Uterus (tissue), 4 donors: ENCODE results near the gene CCDC152. TPM values are rescaled to one million over a fixed set of nuclear protein-coding genes. Genes with fewer than 3 reads are reported as not detected.

Source experiments
- DNase-seq, 2 donors: peaks; one replicate each; pipeline ENCODE4 v3.0.0-alpha.2; 2019 to 2020
- H3K27ac ChIP-seq, 2 donors: fragments of 200-600 bp; sonication (generic); 1 replicate in 1 of 2; 2 replicates in 1 of 2; pipeline ENCODE4 v1.5.1; 2016 to 2018
- H3K27me3 ChIP-seq, 2 donors: fragments of 200-600 bp; sonication (generic); one replicate each; pipeline ENCODE4 v1.5.1; 2018 to 2019; ENCODE audit warnings: control low read depth in 1 of 2
- H3K36me3 ChIP-seq, 2 donors: fragments of 200-600 bp; sonication (generic); one replicate each; pipeline ENCODE4 v1.5.1; 2019; ENCODE audit warnings: control low read depth in 1 of 2
- H3K4me1 ChIP-seq, 2 donors: fragments of 200-600 bp; sonication (generic); one replicate each; pipeline ENCODE4 v1.5.1; 2018 to 2019; ENCODE audit warnings: control low read depth in 1 of 2
- H3K4me3 ChIP-seq, 2 donors: fragments of 200-600 bp; sonication (generic); 1 replicate in 1 of 2; 2 replicates in 1 of 2; pipeline ENCODE4 v1.5.1; 2018 to 2019; ENCODE audit warnings: mild to moderate bottlenecking in 1 of 2
- H3K9me3 ChIP-seq, 2 donors: fragments of 200-600 bp; sonication (generic); one replicate each; pipeline ENCODE4 v1.5.1; 2019; ENCODE audit warnings: control low read depth in 1 of 2
- POLR2A ChIP-seq, 2 donors: fragments of 450-650 bp; IDR thresholded peaks; one replicate each; pipeline ENCODE4 v1.6.1; 2016; ENCODE audit warnings: antibody characterized with exemption in 2 of 2, mild to moderate bottlenecking in 1 of 2, moderate library complexity in 1 of 2
- intact Hi-C: fragments of 100-400 bp; cut with DNase I; formaldehyde crosslinking; loops from one replicate; pipeline ENCODE4 v1.15.1; 2023; ENCODE audit warnings: low total_unique reads
- total RNA-seq, 4 donors: library from RNA; depleted of rRNA in 3 of 4; stranded (reverse); fragments of >200 nt in 3 of 4; gene quantifications; one replicate each; pipeline versions ENCODE4 v1.1.0 to v1.2.4, GENCODE V29; 2014 to 2023
- TF ChIP-seq, protein P1 (sequence below), 4 experiments: fragments of 200-600 bp in 2 of 4; fragments of 450-650 bp in 2 of 4; sonication (generic) in 2 of 4; IDR thresholded peaks; one replicate each; pipeline ENCODE4 v1.5.1; 2016 to 2019; ENCODE audit warnings: antibody characterized with exemption in 4 of 4, mild to moderate bottlenecking in 2 of 4, moderate library complexity in 1 of 4
- donor health status: DM: yes; HTN: yes; CAD: no.

Gene CCDC152
- total RNA-seq, 4 donors from 2014 or later, result 0.76 to 3.9 TPM; not detected in 2

DNA sequence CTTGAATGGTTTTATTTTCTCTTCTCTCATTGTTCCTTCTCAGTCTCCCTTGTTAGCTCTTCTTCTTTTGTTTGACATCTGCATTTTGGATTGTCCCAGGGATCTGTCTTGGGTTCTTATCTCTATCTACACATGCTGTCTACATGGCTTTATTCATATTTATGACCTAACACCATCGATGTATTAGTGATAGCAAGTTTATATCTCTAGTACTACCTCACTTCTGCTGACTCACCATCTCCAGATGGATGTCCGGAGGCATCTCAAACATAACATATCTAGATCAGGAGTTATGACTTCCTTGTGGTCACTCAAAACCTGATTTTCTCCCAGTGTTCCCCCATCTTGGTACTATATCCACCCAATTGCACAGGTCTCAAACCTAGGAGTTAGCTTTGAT is 74.3 kb downstream of the CCDC152 start:
- no peaks in the 10 kb centered on the region for H3K36me3 ChIP-seq
- no peak for TF ChIP-seq POLR2A (IDR thresholded peaks at IDR 0.05)
- TF ChIP-seq, protein P1, sequence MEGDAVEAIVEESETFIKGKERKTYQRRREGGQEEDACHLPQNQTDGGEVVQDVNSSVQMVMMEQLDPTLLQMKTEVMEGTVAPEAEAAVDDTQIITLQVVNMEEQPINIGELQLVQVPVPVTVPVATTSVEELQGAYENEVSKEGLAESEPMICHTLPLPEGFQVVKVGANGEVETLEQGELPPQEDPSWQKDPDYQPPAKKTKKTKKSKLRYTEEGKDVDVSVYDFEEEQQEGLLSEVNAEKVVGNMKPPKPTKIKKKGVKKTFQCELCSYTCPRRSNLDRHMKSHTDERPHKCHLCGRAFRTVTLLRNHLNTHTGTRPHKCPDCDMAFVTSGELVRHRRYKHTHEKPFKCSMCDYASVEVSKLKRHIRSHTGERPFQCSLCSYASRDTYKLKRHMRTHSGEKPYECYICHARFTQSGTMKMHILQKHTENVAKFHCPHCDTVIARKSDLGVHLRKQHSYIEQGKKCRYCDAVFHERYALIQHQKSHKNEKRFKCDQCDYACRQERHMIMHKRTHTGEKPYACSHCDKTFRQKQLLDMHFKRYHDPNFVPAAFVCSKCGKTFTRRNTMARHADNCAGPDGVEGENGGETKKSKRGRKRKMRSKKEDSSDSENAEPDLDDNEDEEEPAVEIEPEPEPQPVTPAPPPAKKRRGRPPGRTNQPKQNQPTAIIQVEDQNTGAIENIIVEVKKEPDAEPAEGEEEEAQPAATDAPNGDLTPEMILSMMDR (IDR thresholded peaks at IDR 0.05), result no peak
- DNase-seq, result no peak
- no peak overlapping the region for H3K27ac ChIP-seq
- H3K4me1 ChIP-seq, result no peaks in the 10 kb centered on the region
- intact Hi-C loops, result no loop called here
- H3K27me3 ChIP-seq, result no peaks in the 10 kb centered on the region
- no peaks in the 10 kb centered on the region for H3K9me3 ChIP-seq
- no peak overlapping the region for H3K4me3 ChIP-seq

DNA sequence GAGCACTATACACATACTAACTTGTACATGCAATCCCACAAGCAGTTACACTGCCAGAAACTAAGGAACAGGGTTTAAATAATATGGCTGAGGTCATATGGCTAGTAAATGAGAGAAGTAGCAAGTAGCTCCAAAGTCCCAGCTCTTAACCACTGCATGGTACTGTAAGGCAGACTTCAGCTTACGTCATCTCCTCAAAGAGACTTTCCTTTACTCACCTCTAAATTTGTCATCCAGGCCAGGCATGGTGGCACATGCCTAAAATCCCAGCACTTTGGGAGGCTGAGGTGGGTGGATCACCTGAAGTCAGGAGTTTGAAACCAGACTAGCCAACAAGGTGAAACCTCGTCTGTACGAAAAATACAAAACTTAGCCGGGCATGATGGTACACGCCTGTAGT is 75.4 kb downstream of the CCDC152 start:
- H3K4me1 ChIP-seq, result no peaks in the 10 kb centered on the region
- DNase-seq, result no peak
- no peaks in the 10 kb centered on the region for H3K9me3 ChIP-seq
- TF ChIP-seq POLR2A (IDR thresholded peaks at IDR 0.05), result no peak
- TF ChIP-seq, protein P1 (IDR thresholded peaks at IDR 0.05), result no peak
- no peak overlapping the region for H3K27ac ChIP-seq
- no peak overlapping the region for H3K4me3 ChIP-seq
- no peaks in the 10 kb centered on the region for H3K36me3 ChIP-seq
- intact Hi-C loops, result no loop called here
- no peaks in the 10 kb centered on the region for H3K27me3 ChIP-seq

DNA sequence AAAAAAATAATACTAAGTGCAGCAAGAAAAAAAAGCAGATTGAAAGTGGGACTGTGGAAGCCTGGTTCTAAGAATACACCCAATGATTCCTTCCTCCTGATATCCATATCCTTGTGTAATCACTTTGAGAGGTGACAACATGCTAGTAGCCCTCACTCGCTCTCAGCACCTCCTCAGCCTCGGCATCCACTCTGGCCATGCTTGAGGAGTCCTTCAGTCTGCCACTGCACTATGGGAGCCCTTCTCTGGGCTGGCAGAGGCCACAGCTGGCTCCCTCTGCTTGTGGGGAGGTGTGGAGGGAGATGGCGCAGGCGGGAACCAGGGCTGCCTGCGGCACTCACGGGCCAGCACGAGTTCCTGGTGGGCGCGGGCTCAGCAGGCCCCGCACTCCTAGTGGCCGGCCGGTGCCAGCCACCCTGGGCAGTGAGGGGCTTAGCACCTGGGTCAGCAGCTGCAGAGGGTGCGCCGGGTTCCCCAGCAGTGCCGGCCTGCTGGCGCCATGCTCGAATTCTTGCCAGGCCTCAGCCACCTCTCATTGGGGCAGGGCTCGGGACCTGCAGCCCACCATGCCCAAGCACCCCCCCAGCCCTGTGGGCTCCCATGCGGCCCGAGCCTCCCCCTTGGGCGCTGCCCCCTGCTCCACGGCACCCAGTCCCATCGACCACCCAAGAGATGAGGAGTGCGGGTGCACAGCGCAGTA is 79.6 kb downstream of the CCDC152 start:
- TF ChIP-seq, protein P1 (IDR thresholded peaks at IDR 0.05), result no peak
- TF ChIP-seq POLR2A (IDR thresholded peaks at IDR 0.05), result no peak
- intact Hi-C loops, result no loop called here
- no peaks in the 10 kb centered on the region for H3K36me3 ChIP-seq
- H3K9me3 ChIP-seq, result no peaks in the 10 kb centered on the region
- no peak for DNase-seq
- no peak overlapping the region for H3K27ac ChIP-seq
- H3K4me1 ChIP-seq, result no peaks in the 10 kb centered on the region
- H3K4me3 ChIP-seq, result no peak overlapping the region
- H3K27me3 ChIP-seq, result no peaks in the 10 kb centered on the region

DNA sequence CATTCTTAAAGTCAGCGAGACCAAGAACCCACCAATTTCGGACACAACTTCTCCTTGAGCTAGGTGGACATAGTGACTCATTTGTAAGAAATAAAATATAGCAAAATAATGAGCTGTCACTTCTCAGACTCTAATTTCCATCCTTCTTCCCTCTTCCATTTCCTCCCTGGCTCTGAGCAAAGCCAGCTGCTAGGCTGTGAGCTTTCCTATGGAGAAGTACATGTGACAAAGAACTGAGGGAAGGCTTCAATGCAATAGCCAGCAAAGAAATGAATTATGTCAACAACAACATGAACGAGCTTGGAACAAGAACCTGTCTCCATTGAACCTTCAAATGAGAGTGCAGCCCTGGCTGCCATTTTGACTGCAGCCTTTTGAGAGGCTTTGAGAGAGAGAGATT is 81.0 kb downstream of the CCDC152 start:
- Histone ChIP-seq H3K36me3 (no peaks in the 10 kb centered on the region), H3K9me3 (no peaks in the 10 kb centered on the region), H3K27ac (no peak overlapping the region), H3K4me1 (no peaks in the 10 kb centered on the region), H3K27me3 (no peaks in the 10 kb centered on the region), H3K4me3 (no peak overlapping the region)
- no peak for DNase-seq
- TF ChIP-seq POLR2A (IDR thresholded peaks at IDR 0.05), result no peak
- TF ChIP-seq, protein P1 (IDR thresholded peaks at IDR 0.05), result no peak
- intact Hi-C loops, result no loop called here

DNA sequence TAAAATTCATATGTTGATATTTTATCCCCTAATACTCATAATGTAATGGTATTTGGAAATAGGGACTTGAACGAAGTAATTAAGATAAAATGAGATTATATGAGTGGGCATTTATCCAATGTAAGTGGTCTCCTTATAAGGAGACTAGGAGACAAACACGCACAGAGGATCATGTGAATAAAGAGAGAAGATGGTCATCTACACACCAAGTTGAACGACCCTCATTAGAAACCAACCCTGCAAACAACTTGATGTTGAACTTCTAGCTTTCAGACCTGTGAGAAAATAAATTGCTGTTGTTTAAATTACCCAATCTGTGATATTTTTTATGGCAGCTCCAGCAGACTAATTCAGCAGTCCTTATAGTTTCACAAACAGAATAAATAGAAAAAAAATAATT is 82.6 kb downstream of the CCDC152 start:
- Histone ChIP-seq H3K4me3 (no peak overlapping the region), H3K27ac (no peak overlapping the region), H3K9me3 (no peaks in the 10 kb centered on the region), H3K36me3 (no peaks in the 10 kb centered on the region), H3K4me1 (no peaks in the 10 kb centered on the region), H3K27me3 (no peaks in the 10 kb centered on the region)
- no peak for TF ChIP-seq POLR2A (IDR thresholded peaks at IDR 0.05)
- TF ChIP-seq, protein P1 (IDR thresholded peaks at IDR 0.05), result no peak
- no peak for DNase-seq
- intact Hi-C loops, result no loop called here
